RKO (cell line): Measurements from ENCODE around the gene ARHGEF28.

Source experiments
- DNase-seq: peaks from one replicate; pipeline ENCODE4 v3.0.0-alpha.2; 2016; ENCODE audit warnings: low spot score

Gene ARHGEF28

GRCh38 chr5:73692166-73692640, 66.2 kb downstream of the ARHGEF28 start:
- DNase-seq, result peak; percentile 74

- DNase-seq, result no peak
These were observed 67.0 kb downstream of the ARHGEF28 start for GRCh38 chr5:73692981-73693380.

GRCh38 chr5:73693573-73694061, 67.6 kb downstream of the ARHGEF28 start:
- peak; percentile 17 for DNase-seq

- DNase-seq, result no peak
These were observed 68.1 kb downstream of the ARHGEF28 start for GRCh38 chr5:73694089-73694488.

- DNase-seq, result no peak
These were observed 72.0 kb downstream of the ARHGEF28 start for GRCh38 chr5:73698011-73698410.

GRCh38 chr5:73701566-73701965, 75.6 kb downstream of the ARHGEF28 start:
- no peak for DNase-seq

- no peak for DNase-seq
These were observed 76.5 kb downstream of the ARHGEF28 start for GRCh38 chr5:73702534-73702933.

- DNase-seq, result no peak
These were observed 77.0 kb downstream of the ARHGEF28 start for GRCh38 chr5:73702951-73703350.

GRCh38 chr5:73705364-73705763, 79.4 kb downstream of the ARHGEF28 start:
- no peak for DNase-seq

GRCh38 chr5:73706963-73707362, 81.0 kb downstream of the ARHGEF28 start:
- DNase-seq, result no peak

- DNase-seq, result peak; percentile 57
These were observed 83.6 kb downstream of the ARHGEF28 start for GRCh38 chr5:73709536-73710129.

- DNase-seq, result no peak
These were observed 90.3 kb downstream of the ARHGEF28 start for GRCh38 chr5:73716284-73716808.

- DNase-seq, result no peak
These were observed 92.8 kb downstream of the ARHGEF28 start for GRCh38 chr5:73718762-73719161.

- no peak for DNase-seq
These were observed 93.6 kb downstream of the ARHGEF28 start for GRCh38 chr5:73719632-73720031.

- no peak for DNase-seq
These were observed 96.2 kb downstream of the ARHGEF28 start for GRCh38 chr5:73722231-73722630.

GRCh38 chr5:73726071-73726470, 100.1 kb downstream of the ARHGEF28 start:
- DNase-seq, result no peak

GRCh38 chr5:73726606-73727231, 100.7 kb downstream of the ARHGEF28 start:
- no peak for DNase-seq

GRCh38 chr5:73727470-73727869, 101.5 kb downstream of the ARHGEF28 start:
- no peak for DNase-seq

- no peak for DNase-seq
These were observed 102.7 kb downstream of the ARHGEF28 start for GRCh38 chr5:73728493-73729273.

- DNase-seq, result no peak
These were observed 103.3 kb downstream of the ARHGEF28 start for GRCh38 chr5:73729329-73729728.

- DNase-seq, result no peak
These were observed 106.0 kb downstream of the ARHGEF28 start for GRCh38 chr5:73732045-73732444.

- no peak for DNase-seq
These were observed 107.2 kb downstream of the ARHGEF28 start for GRCh38 chr5:73733219-73733618.
